HCT116 (cell line): Measurements from ENCODE around the gene BBS10. TPM values are rescaled to one million over a fixed set of nuclear protein-coding genes. Genes with fewer than 3 reads are reported as not detected.

ENCODE experiments used
- ATAC-seq: fragments of 200-7000 bp; cut with Tn5 transposase; 2 replicates; pipeline ENCODE4 v1.9.1; 2020; ENCODE audit warnings: mild to moderate bottlenecking, moderate library complexity
- BruUV-seq: library from RNA; stranded (reverse); fragments of 400-500 nt; replicated peaks from 2 replicates; lab custom pipeline; 2021; lab: Mats Ljungman, UMichigan
- CTCF ChIA-PET: fragments of 300-600 bp; sonication (Branson Sonifier 250); formaldehyde crosslinking; loops from one replicate; lab custom pipeline; 2021; ENCODE audit warnings: antibody characterized with exemption; lab: Charles Lee
- POLR2A ChIA-PET: fragments of 300-600, 350-600 bp; sonication (Branson Sonifier 250); formaldehyde crosslinking; loops from one replicate; lab custom pipeline; 2021; ENCODE audit warnings: antibody characterized with exemption; lab: Charles Lee
- RAD21 ChIA-PET, 2 experiments: fragments of 300-600 bp; sonication (Branson Sonifier 250); formaldehyde crosslinking; loops; one replicate each; lab custom pipeline; 2023; ENCODE audit warnings: low total read pairs in 2 of 2; ENCODE audit not compliant: uncharacterized antibody in 2 of 2, unreplicated experiment in 2 of 2, low non-redundant PET in 1 of 2; lab: Charles Lee
- DNase-seq: peaks from one replicate; pipeline ENCODE4 v3.0.0-alpha.2; 2010; ENCODE audit warnings: low read depth, low spot score
- H2AFZ ChIP-seq: fragments of 200-600 bp; shearing (Covaris generic), sonication (generic); 2 replicates; pipeline ENCODE4 v1.6.1; 2017; ENCODE audit warnings: low read depth, mixed run types, mixed read lengths, antibody characterized with exemption, low read length; ENCODE audit not compliant: poor library complexity, severe bottlenecking
- H3K27ac ChIP-seq: 2 replicates; pipeline ENCODE4 v1.5.1; 2012; ENCODE audit warnings: low read depth, low read length
- H3K27me3 ChIP-seq: fragments of 200-600 bp; sonication (generic); 2 replicates; pipeline ENCODE4 v1.6.1; 2016; ENCODE audit warnings: mixed run types, low read length, mixed read lengths; ENCODE audit not compliant: insufficient read depth
- H3K36me3 ChIP-seq, 2 experiments: fragments of 200-500 bp in 1 of 2; fragments of 200-600 bp in 1 of 2; sonication (Bioruptor generic) in 1 of 2; sonication (generic) in 1 of 2; 2 replicates each; pipeline versions ENCODE4 v1.5.1 to v1.6.1; 2014 to 2016; ENCODE audit warnings: low read length in 2 of 2, inconsistent platforms in 1 of 2, mixed read lengths in 1 of 2, mixed run types in 1 of 2; ENCODE audit not compliant: insufficient read depth in 2 of 2, control insufficient read depth in 1 of 2
- H3K4me1 ChIP-seq, 2 experiments: fragments of 200-600 bp in 1 of 2; sonication (generic) in 1 of 2; 2 replicates each; pipeline versions ENCODE4 v1.5.1 to v1.6.1; 2012 to 2017; ENCODE audit warnings: low read length in 2 of 2, inconsistent platforms in 1 of 2, mild to moderate bottlenecking in 1 of 2, mixed read lengths in 1 of 2, mixed run types in 1 of 2, moderate library complexity in 1 of 2; ENCODE audit not compliant: insufficient read depth in 2 of 2, control insufficient read depth in 1 of 2
- H3K4me2 ChIP-seq: fragments of 200-600 bp; sonication (generic); 2 replicates; pipeline ENCODE4 v1.6.1; 2017; ENCODE audit warnings: mixed run types, low read length, mixed read lengths
- H3K4me3 ChIP-seq, 2 experiments: fragments of 200-600 bp in 1 of 2; sonication (generic) in 1 of 2; replicated peaks in 1 of 2; 2 replicates each; pipeline ENCODE4 v1.5.1; 2011 to 2016; ENCODE audit warnings: low read length in 2 of 2, control low read depth in 1 of 2, low read depth in 1 of 2, mild to moderate bottlenecking in 1 of 2, mixed read lengths in 1 of 2, mixed run types in 1 of 2
- H3K79me2 ChIP-seq: fragments of 200-600 bp; sonication (generic); 2 replicates; pipeline ENCODE4 v1.6.1; 2017; ENCODE audit warnings: mild to moderate bottlenecking, mixed run types, low read length, moderate library complexity, mixed read lengths; ENCODE audit not compliant: insufficient read depth
- H3K9ac ChIP-seq: fragments of 200-600 bp; sonication (generic); 2 replicates; pipeline ENCODE4 v1.6.1; 2016; ENCODE audit warnings: low read length, mixed read lengths
- H3K9me2 ChIP-seq: fragments of 200-600 bp; sonication (generic), shearing (Covaris generic); 2 replicates; pipeline ENCODE4 v1.6.1; 2017; ENCODE audit warnings: mixed run types, mild to moderate bottlenecking, moderate library complexity; ENCODE audit not compliant: insufficient read depth
- H3K9me3 ChIP-seq, 2 experiments: fragments of 200-500 bp in 1 of 2; fragments of 200-600 bp in 1 of 2; sonication (Bioruptor generic) in 1 of 2; sonication (generic) in 1 of 2; 2 replicates each; pipeline ENCODE4 v1.6.1; 2014 to 2017; ENCODE audit warnings: low read length in 2 of 2, mixed read lengths in 2 of 2, inconsistent platforms in 1 of 2, low read depth in 1 of 2, mild to moderate bottlenecking in 1 of 2, mixed run types in 1 of 2, moderate library complexity in 1 of 2; ENCODE audit not compliant: control insufficient read depth in 1 of 2, insufficient read depth in 1 of 2
- H4K20me1 ChIP-seq: fragments of 200-600 bp; sonication (generic), shearing (Covaris generic); 2 replicates; pipeline ENCODE4 v1.6.1; 2017; ENCODE audit warnings: mixed run types, mild to moderate bottlenecking, moderate library complexity; ENCODE audit not compliant: insufficient read depth
- ELF1 ChIP-seq: IDR thresholded peaks from 2 replicates; pipeline ENCODE4 v1.6.1; 2012; ENCODE audit warnings: low read depth, borderline replicate concordance
- POLR2AphosphoS5 ChIP-seq: IDR thresholded peaks from 2 replicates; pipeline ENCODE4 v1.6.1; 2011; ENCODE audit warnings: mild to moderate bottlenecking, low read depth, low read length, moderate library complexity
- RAD21 ChIP-seq: IDR thresholded peaks from 2 replicates; pipeline ENCODE4 v1.6.1; 2012; ENCODE audit warnings: low read depth, mild to moderate bottlenecking
- SP1 ChIP-seq: IDR thresholded peaks from 2 replicates; pipeline ENCODE4 v1.6.1; 2012; ENCODE audit warnings: low read depth
- intact Hi-C: fragments of 100-400 bp; cut with micrococcal nuclease; formaldehyde crosslinking; loops from 2 replicates; pipeline ENCODE4 v1.10.0; 2022
- total RNA-seq: library from RNA; stranded (reverse); gene quantifications from one replicate; pipeline ENCODE4 v1.2.1, GENCODE V29; 2021; ENCODE audit not compliant: unreplicated experiment
- TF ChIP-seq, protein P1 (sequence below): IDR thresholded peaks from 2 replicates; pipeline ENCODE4 v1.6.1; 2012; ENCODE audit warnings: low read depth
- TF ChIP-seq, protein P2 (sequence below): IDR thresholded peaks from 2 replicates; pipeline ENCODE4 v1.6.1; 2011; ENCODE audit warnings: mild to moderate bottlenecking, low read length, moderate library complexity; ENCODE audit not compliant: insufficient replicate concordance; ENCODE audit errors: extremely low read depth
- TF ChIP-seq, protein P3 (sequence below): IDR thresholded peaks from 2 replicates; pipeline ENCODE4 v1.6.1; 2012

Gene BBS10
- total RNA-seq, 1 experiment from 2014 or later, result 27.1 TPM

DNA sequence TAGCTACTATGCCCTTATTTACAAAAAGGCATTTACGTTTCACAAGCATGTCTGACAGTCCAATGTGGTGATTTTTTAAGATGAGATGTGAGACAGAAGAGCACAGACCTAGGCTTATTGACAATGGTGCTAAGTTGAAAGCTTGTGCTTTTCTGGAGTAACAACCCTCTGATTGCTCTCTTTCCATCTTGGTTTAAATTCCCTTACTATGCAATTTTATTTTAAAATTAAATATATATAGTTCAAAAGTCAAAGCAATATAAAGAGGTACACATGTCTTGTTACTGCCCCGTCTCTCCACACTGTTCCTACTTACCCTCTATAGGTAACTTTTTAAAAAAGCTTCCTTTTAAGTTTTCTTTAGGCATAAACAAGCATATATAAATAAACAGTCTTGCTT, 39.4 kb upstream of the BBS10 start:
- Histone ChIP-seq H4K20me1 (no peaks in the 10 kb centered on the region), H3K4me2 (no peak overlapping the region), H3K27me3 (no peaks in the 10 kb centered on the region), H3K4me3 (no peak overlapping the region), H3K9me2 (no peaks in the 10 kb centered on the region), H3K9ac (no peak overlapping the region), H3K79me2 (no peaks in the 10 kb centered on the region), H3K9me3 (no peaks in the 10 kb centered on the region), H3K36me3 (peaks cover 6 to 39% of the 10 kb centered on the region in 2 experiments; a peak in 2 of 4 replicates), H3K4me1 (no peaks in the 10 kb centered on the region), H3K27ac (no peak overlapping the region), H2AFZ (no peak overlapping the region)
- intact Hi-C loops, result no loop called here
- TF ChIP-seq ELF1, result no peak
- TF ChIP-seq, protein P1, sequence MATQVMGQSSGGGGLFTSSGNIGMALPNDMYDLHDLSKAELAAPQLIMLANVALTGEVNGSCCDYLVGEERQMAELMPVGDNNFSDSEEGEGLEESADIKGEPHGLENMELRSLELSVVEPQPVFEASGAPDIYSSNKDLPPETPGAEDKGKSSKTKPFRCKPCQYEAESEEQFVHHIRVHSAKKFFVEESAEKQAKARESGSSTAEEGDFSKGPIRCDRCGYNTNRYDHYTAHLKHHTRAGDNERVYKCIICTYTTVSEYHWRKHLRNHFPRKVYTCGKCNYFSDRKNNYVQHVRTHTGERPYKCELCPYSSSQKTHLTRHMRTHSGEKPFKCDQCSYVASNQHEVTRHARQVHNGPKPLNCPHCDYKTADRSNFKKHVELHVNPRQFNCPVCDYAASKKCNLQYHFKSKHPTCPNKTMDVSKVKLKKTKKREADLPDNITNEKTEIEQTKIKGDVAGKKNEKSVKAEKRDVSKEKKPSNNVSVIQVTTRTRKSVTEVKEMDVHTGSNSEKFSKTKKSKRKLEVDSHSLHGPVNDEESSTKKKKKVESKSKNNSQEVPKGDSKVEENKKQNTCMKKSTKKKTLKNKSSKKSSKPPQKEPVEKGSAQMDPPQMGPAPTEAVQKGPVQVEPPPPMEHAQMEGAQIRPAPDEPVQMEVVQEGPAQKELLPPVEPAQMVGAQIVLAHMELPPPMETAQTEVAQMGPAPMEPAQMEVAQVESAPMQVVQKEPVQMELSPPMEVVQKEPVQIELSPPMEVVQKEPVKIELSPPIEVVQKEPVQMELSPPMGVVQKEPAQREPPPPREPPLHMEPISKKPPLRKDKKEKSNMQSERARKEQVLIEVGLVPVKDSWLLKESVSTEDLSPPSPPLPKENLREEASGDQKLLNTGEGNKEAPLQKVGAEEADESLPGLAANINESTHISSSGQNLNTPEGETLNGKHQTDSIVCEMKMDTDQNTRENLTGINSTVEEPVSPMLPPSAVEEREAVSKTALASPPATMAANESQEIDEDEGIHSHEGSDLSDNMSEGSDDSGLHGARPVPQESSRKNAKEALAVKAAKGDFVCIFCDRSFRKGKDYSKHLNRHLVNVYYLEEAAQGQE, result no peak
- no peak for TF ChIP-seq SP1
- TF ChIP-seq RAD21, result no peak
- TF ChIP-seq, protein P2, sequence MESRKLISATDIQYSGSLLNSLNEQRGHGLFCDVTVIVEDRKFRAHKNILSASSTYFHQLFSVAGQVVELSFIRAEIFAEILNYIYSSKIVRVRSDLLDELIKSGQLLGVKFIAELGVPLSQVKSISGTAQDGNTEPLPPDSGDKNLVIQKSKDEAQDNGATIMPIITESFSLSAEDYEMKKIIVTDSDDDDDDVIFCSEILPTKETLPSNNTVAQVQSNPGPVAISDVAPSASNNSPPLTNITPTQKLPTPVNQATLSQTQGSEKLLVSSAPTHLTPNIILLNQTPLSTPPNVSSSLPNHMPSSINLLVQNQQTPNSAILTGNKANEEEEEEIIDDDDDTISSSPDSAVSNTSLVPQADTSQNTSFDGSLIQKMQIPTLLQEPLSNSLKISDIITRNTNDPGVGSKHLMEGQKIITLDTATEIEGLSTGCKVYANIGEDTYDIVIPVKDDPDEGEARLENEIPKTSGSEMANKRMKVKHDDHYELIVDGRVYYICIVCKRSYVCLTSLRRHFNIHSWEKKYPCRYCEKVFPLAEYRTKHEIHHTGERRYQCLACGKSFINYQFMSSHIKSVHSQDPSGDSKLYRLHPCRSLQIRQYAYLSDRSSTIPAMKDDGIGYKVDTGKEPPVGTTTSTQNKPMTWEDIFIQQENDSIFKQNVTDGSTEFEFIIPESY, result no peak
- no peak for TF ChIP-seq POLR2AphosphoS5
- TF ChIP-seq, protein P3, sequence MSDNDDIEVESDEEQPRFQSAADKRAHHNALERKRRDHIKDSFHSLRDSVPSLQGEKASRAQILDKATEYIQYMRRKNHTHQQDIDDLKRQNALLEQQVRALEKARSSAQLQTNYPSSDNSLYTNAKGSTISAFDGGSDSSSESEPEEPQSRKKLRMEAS, result no peak
- ATAC-seq (no peak), DNase-seq (no peak)
- ChIA-PET POLR2A (no interaction called here), CTCF (no interaction called here), RAD21 (no interaction called here)
- BruUV-seq, result no TSS peak
